HCT116 (cell line): ENCODE data around the gene USP3. TPM values are rescaled to one million over a fixed set of nuclear protein-coding genes. Genes with fewer than 3 reads are reported as not detected.

Source experiments
- ATAC-seq: fragments of 200-7000 bp; cut with Tn5 transposase; 2 replicates; pipeline ENCODE4 v1.9.1; 2020; ENCODE audit warnings: mild to moderate bottlenecking, moderate library complexity
- BruUV-seq: library from RNA; stranded (reverse); fragments of 400-500 nt; replicated peaks from 2 replicates; lab custom pipeline; 2021; lab: Mats Ljungman, UMichigan
- CTCF ChIA-PET: fragments of 300-600 bp; sonication (Branson Sonifier 250); formaldehyde crosslinking; loops from one replicate; lab custom pipeline; 2021; ENCODE audit warnings: antibody characterized with exemption; lab: Charles Lee
- POLR2A ChIA-PET: fragments of 300-600, 350-600 bp; sonication (Branson Sonifier 250); formaldehyde crosslinking; loops from one replicate; lab custom pipeline; 2021; ENCODE audit warnings: antibody characterized with exemption; lab: Charles Lee
- RAD21 ChIA-PET, 2 experiments: fragments of 300-600 bp; sonication (Branson Sonifier 250); formaldehyde crosslinking; loops; one replicate each; lab custom pipeline; 2023; ENCODE audit warnings: low total read pairs in 2 of 2; ENCODE audit not compliant: uncharacterized antibody in 2 of 2, unreplicated experiment in 2 of 2, low non-redundant PET in 1 of 2; lab: Charles Lee
- DNase-seq: peaks from one replicate; pipeline ENCODE4 v3.0.0-alpha.2; 2010; ENCODE audit warnings: low read depth, low spot score
- H2AFZ ChIP-seq: fragments of 200-600 bp; shearing (Covaris generic), sonication (generic); 2 replicates; pipeline ENCODE4 v1.6.1; 2017; ENCODE audit warnings: low read depth, mixed run types, mixed read lengths, antibody characterized with exemption, low read length; ENCODE audit not compliant: poor library complexity, severe bottlenecking
- H3K27ac ChIP-seq: 2 replicates; pipeline ENCODE4 v1.5.1; 2012; ENCODE audit warnings: low read depth, low read length
- H3K27me3 ChIP-seq: fragments of 200-600 bp; sonication (generic); 2 replicates; pipeline ENCODE4 v1.6.1; 2016; ENCODE audit warnings: mixed run types, low read length, mixed read lengths; ENCODE audit not compliant: insufficient read depth
- H3K36me3 ChIP-seq, 2 experiments: fragments of 200-500 bp in 1 of 2; fragments of 200-600 bp in 1 of 2; sonication (Bioruptor generic) in 1 of 2; sonication (generic) in 1 of 2; 2 replicates each; pipeline versions ENCODE4 v1.5.1 to v1.6.1; 2014 to 2016; ENCODE audit warnings: low read length in 2 of 2, inconsistent platforms in 1 of 2, mixed read lengths in 1 of 2, mixed run types in 1 of 2; ENCODE audit not compliant: insufficient read depth in 2 of 2, control insufficient read depth in 1 of 2
- H3K4me1 ChIP-seq, 2 experiments: fragments of 200-600 bp in 1 of 2; sonication (generic) in 1 of 2; 2 replicates each; pipeline versions ENCODE4 v1.5.1 to v1.6.1; 2012 to 2017; ENCODE audit warnings: low read length in 2 of 2, inconsistent platforms in 1 of 2, mild to moderate bottlenecking in 1 of 2, mixed read lengths in 1 of 2, mixed run types in 1 of 2, moderate library complexity in 1 of 2; ENCODE audit not compliant: insufficient read depth in 2 of 2, control insufficient read depth in 1 of 2
- H3K4me2 ChIP-seq: fragments of 200-600 bp; sonication (generic); 2 replicates; pipeline ENCODE4 v1.6.1; 2017; ENCODE audit warnings: mixed run types, low read length, mixed read lengths
- H3K4me3 ChIP-seq, 2 experiments: fragments of 200-600 bp in 1 of 2; sonication (generic) in 1 of 2; replicated peaks in 1 of 2; 2 replicates each; pipeline ENCODE4 v1.5.1; 2011 to 2016; ENCODE audit warnings: low read length in 2 of 2, control low read depth in 1 of 2, low read depth in 1 of 2, mild to moderate bottlenecking in 1 of 2, mixed read lengths in 1 of 2, mixed run types in 1 of 2
- H3K79me2 ChIP-seq: fragments of 200-600 bp; sonication (generic); 2 replicates; pipeline ENCODE4 v1.6.1; 2017; ENCODE audit warnings: mild to moderate bottlenecking, mixed run types, low read length, moderate library complexity, mixed read lengths; ENCODE audit not compliant: insufficient read depth
- H3K9ac ChIP-seq: fragments of 200-600 bp; sonication (generic); 2 replicates; pipeline ENCODE4 v1.6.1; 2016; ENCODE audit warnings: low read length, mixed read lengths
- H3K9me2 ChIP-seq: fragments of 200-600 bp; sonication (generic), shearing (Covaris generic); 2 replicates; pipeline ENCODE4 v1.6.1; 2017; ENCODE audit warnings: mixed run types, mild to moderate bottlenecking, moderate library complexity; ENCODE audit not compliant: insufficient read depth
- H3K9me3 ChIP-seq, 2 experiments: fragments of 200-500 bp in 1 of 2; fragments of 200-600 bp in 1 of 2; sonication (Bioruptor generic) in 1 of 2; sonication (generic) in 1 of 2; 2 replicates each; pipeline ENCODE4 v1.6.1; 2014 to 2017; ENCODE audit warnings: low read length in 2 of 2, mixed read lengths in 2 of 2, inconsistent platforms in 1 of 2, low read depth in 1 of 2, mild to moderate bottlenecking in 1 of 2, mixed run types in 1 of 2, moderate library complexity in 1 of 2; ENCODE audit not compliant: control insufficient read depth in 1 of 2, insufficient read depth in 1 of 2
- H4K20me1 ChIP-seq: fragments of 200-600 bp; sonication (generic), shearing (Covaris generic); 2 replicates; pipeline ENCODE4 v1.6.1; 2017; ENCODE audit warnings: mixed run types, mild to moderate bottlenecking, moderate library complexity; ENCODE audit not compliant: insufficient read depth
- EGR1 ChIP-seq: IDR thresholded peaks from 2 replicates; pipeline ENCODE4 v1.6.1; 2012; ENCODE audit warnings: low read depth
- FOSL1 ChIP-seq: IDR thresholded peaks from 2 replicates; pipeline ENCODE4 v1.6.1; 2012; ENCODE audit warnings: low read depth
- SIN3A ChIP-seq: IDR thresholded peaks from 2 replicates; pipeline ENCODE4 v1.6.1; 2012; ENCODE audit warnings: low read depth
- SP1 ChIP-seq: IDR thresholded peaks from 2 replicates; pipeline ENCODE4 v1.6.1; 2012; ENCODE audit warnings: low read depth
- TCF7L2 ChIP-seq: IDR thresholded peaks from 2 replicates; pipeline ENCODE4 v1.7.0; 2011; ENCODE audit warnings: borderline replicate concordance, inconsistent platforms; ENCODE audit not compliant: insufficient read depth, insufficient read length; ENCODE audit errors: extremely low read depth
- intact Hi-C: fragments of 100-400 bp; cut with micrococcal nuclease; formaldehyde crosslinking; loops from 2 replicates; pipeline ENCODE4 v1.10.0; 2022
- total RNA-seq: library from RNA; stranded (reverse); gene quantifications from one replicate; pipeline ENCODE4 v1.2.1, GENCODE V29; 2021; ENCODE audit not compliant: unreplicated experiment
- TF ChIP-seq, protein P1 (sequence below): IDR thresholded peaks from 2 replicates; pipeline ENCODE4 v1.6.1; 2011; ENCODE audit warnings: mild to moderate bottlenecking, low read length, moderate library complexity; ENCODE audit not compliant: insufficient replicate concordance; ENCODE audit errors: extremely low read depth
- TF ChIP-seq, protein P2 (sequence below): IDR thresholded peaks from 2 replicates; pipeline ENCODE4 v1.6.1; 2012
- TF ChIP-seq, protein P3 (sequence below), 3 experiments: fragments of 200-600 bp in 1 of 3; sonication (generic) in 1 of 3; IDR thresholded peaks in 2 of 3; conservative IDR thresholded peaks in 1 of 3; 2 replicates each; pipeline ENCODE4 v1.5.1; 2012 to 2017; ENCODE audit warnings: low read depth in 2 of 3, low read length in 2 of 3, antibody characterized with exemption in 1 of 3, borderline replicate concordance in 1 of 3, control low read depth in 1 of 3, mild to moderate bottlenecking in 1 of 3, mixed read lengths in 1 of 3, mixed run types in 1 of 3, moderate library complexity in 1 of 3; ENCODE audit not compliant: insufficient read depth in 1 of 3

Gene USP3
- total RNA-seq, 1 experiment from 2014 or later: 61.6 TPM

DNA sequence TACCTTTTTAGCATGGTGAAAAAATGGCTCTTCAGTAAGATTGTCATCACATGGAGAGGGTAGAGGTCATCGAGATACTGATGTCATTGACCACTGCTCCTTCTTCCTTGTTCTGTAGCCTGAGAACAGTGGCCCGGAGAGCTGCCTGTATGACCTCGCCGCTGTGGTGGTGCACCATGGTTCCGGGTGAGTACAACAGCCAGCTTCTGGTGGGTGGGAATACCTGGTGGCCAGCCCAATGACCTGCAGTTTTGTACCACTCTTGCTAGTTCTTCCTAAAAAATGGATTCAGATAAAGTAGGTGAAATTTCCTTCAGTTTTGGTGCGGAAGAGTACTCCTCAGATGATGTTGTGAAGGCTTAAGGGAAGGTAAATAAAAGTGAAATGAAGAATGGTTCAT lies 84.4 kb downstream of the USP3 start:
- POLR2A ChIA-PET: no interaction called here
- no peak for TF ChIP-seq TCF7L2
- TF ChIP-seq, protein P1, sequence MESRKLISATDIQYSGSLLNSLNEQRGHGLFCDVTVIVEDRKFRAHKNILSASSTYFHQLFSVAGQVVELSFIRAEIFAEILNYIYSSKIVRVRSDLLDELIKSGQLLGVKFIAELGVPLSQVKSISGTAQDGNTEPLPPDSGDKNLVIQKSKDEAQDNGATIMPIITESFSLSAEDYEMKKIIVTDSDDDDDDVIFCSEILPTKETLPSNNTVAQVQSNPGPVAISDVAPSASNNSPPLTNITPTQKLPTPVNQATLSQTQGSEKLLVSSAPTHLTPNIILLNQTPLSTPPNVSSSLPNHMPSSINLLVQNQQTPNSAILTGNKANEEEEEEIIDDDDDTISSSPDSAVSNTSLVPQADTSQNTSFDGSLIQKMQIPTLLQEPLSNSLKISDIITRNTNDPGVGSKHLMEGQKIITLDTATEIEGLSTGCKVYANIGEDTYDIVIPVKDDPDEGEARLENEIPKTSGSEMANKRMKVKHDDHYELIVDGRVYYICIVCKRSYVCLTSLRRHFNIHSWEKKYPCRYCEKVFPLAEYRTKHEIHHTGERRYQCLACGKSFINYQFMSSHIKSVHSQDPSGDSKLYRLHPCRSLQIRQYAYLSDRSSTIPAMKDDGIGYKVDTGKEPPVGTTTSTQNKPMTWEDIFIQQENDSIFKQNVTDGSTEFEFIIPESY: no peak
- no peak for TF ChIP-seq SP1
- no peak for TF ChIP-seq FOSL1
- TF ChIP-seq, protein P2, sequence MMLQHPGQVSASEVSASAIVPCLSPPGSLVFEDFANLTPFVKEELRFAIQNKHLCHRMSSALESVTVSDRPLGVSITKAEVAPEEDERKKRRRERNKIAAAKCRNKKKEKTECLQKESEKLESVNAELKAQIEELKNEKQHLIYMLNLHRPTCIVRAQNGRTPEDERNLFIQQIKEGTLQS: no peak
- no peak for TF ChIP-seq EGR1
- TF ChIP-seq SIN3A: no peak
- TF ChIP-seq, protein P3, sequence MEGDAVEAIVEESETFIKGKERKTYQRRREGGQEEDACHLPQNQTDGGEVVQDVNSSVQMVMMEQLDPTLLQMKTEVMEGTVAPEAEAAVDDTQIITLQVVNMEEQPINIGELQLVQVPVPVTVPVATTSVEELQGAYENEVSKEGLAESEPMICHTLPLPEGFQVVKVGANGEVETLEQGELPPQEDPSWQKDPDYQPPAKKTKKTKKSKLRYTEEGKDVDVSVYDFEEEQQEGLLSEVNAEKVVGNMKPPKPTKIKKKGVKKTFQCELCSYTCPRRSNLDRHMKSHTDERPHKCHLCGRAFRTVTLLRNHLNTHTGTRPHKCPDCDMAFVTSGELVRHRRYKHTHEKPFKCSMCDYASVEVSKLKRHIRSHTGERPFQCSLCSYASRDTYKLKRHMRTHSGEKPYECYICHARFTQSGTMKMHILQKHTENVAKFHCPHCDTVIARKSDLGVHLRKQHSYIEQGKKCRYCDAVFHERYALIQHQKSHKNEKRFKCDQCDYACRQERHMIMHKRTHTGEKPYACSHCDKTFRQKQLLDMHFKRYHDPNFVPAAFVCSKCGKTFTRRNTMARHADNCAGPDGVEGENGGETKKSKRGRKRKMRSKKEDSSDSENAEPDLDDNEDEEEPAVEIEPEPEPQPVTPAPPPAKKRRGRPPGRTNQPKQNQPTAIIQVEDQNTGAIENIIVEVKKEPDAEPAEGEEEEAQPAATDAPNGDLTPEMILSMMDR (IDR thresholded peaks at IDR 0.05 in 2 of 3, conservative IDR thresholded peaks at IDR 0.05 in 1 of 3; ENCODE audit: borderline replicate concordance in 1 of 3, insufficient read depth in 1 of 3, low read depth in 2 of 3, low read length in 2 of 3): no peak
- TF ChIP-seq, all 23 proteins: peak for 0
- H3K9me2 ChIP-seq: no peaks in the 10 kb centered on the region
- peaks cover 22 to 32% of the 10 kb centered on the region in 2 experiments for H3K36me3 ChIP-seq
- H3K9ac ChIP-seq: no peak overlapping the region
- no peak overlapping the region for H3K4me3 ChIP-seq
- no peak overlapping the region for H3K4me2 ChIP-seq
- H3K79me2 ChIP-seq: no peaks in the 10 kb centered on the region
- H3K27me3 ChIP-seq: no peaks in the 10 kb centered on the region
- ChIA-PET CTCF (interaction anchor here (1.2 kb wide), 1 partner anchor 11 kb away, joined by 5 read pairs; no protein-coding TSS in a partner anchor), RAD21 (no interaction called here)
- no peaks in the 10 kb centered on the region for H4K20me1 ChIP-seq
- no peak for ATAC-seq
- H3K4me1 ChIP-seq: no peaks in the 10 kb centered on the region
- no peaks in the 10 kb centered on the region for H3K9me3 ChIP-seq
- no peak for DNase-seq
- no TSS peak for BruUV-seq
- intact Hi-C loops: no loop called here
- no peak overlapping the region for H3K27ac ChIP-seq
- no peak overlapping the region for H2AFZ ChIP-seq
